Spleen (tissue), 11 donors: ENCODE results near the gene RAN. TPM values are rescaled to one million over a fixed set of nuclear protein-coding genes. Genes with fewer than 3 reads are reported as not detected.
A peak's percentile ranks its signal among the peaks of the same experiment; 100 is the strongest.
"Not testable (repeated sequence)": the region's sequence is repeated elsewhere in the genome, so short reads cannot be mapped to it uniquely, and the experiment has no call there.

Source experiments
- DNase-seq: peaks from one replicate; pipeline ENCODE4 v3.0.0-alpha.2; 2020
- H3K27ac ChIP-seq, 8 donors: fragments of 200-600 bp; sonication (generic) in 7 of 8; 1 replicate in 4 of 8; 2 replicates in 4 of 8; pipeline versions ENCODE4 v1.5.0 to v1.8.0; 2016 to 2021; ENCODE audit warnings: inconsistent platforms in 4 of 8, mild to moderate bottlenecking in 4 of 8, moderate library complexity in 1 of 8
- H3K27me3 ChIP-seq, 7 donors: fragments of 200-600 bp; sonication (generic) in 6 of 7; replicated peaks in 1 of 7; 1 replicate in 4 of 7; 2 replicates in 3 of 7; pipeline versions ENCODE4 v1.5.0 to v1.8.0; 2016 to 2021; ENCODE audit warnings: inconsistent platforms in 3 of 7, mild to moderate bottlenecking in 1 of 7
- H3K36me3 ChIP-seq, 6 donors: fragments of 200-600 bp; sonication (generic) in 5 of 6; 1 replicate in 4 of 6; 2 replicates in 2 of 6; pipeline versions ENCODE4 v1.5.0 to v1.8.0; 2016 to 2021; ENCODE audit warnings: inconsistent platforms in 2 of 6
- H3K4me1 ChIP-seq, 6 donors: fragments of 200-600 bp; sonication (generic) in 5 of 6; 1 replicate in 3 of 6; 2 replicates in 3 of 6; pipeline versions ENCODE4 v1.5.0 to v1.8.0; 2016 to 2021; ENCODE audit warnings: inconsistent platforms in 3 of 6
- H3K4me3 ChIP-seq, 8 donors: fragments of 200-600 bp; sonication (generic) in 7 of 8; 1 replicate in 4 of 8; 2 replicates in 4 of 8; pipeline versions ENCODE4 v1.5.0 to v1.8.0; 2016 to 2021; ENCODE audit warnings: inconsistent platforms in 4 of 8, mild to moderate bottlenecking in 4 of 8, moderate library complexity in 2 of 8
- H3K9me3 ChIP-seq, 8 donors: fragments of 200-600 bp; sonication (generic) in 7 of 8; 1 replicate in 4 of 8; 2 replicates in 4 of 8; pipeline versions ENCODE4 v1.5.0 to v1.8.0; 2016 to 2021; ENCODE audit warnings: inconsistent platforms in 4 of 8
- POLR2A ChIP-seq, 3 donors: fragments of 450-650 bp; IDR thresholded peaks; one replicate each; pipeline ENCODE4 v1.5.1; 2017; ENCODE audit warnings: antibody characterized with exemption in 3 of 3, mild to moderate bottlenecking in 1 of 3
- POLR2AphosphoS5 ChIP-seq, 3 donors: sonication (generic); formaldehyde crosslinking; IDR thresholded peaks; one replicate each; pipeline ENCODE4 v1.5.1; 2017; ENCODE audit warnings: antibody characterized with exemption in 3 of 3
- WGBS, 5 donors: extraction: QIAGEN DNeasy Blood & Tissue Kit in 3 of 5; methylation state at CpG; one replicate each; pipeline versions ENCODE4 v1.1.5 to v1.1.7; 2013 to 2018; 5-methylcytosine and 5-hydroxymethylcytosine counted together
- intact Hi-C: fragments of 100-400 bp; cut with DNase I; formaldehyde crosslinking; loops from one replicate; pipeline ENCODE4 v1.15.0; 2023; ENCODE audit warnings: low total_unique reads
- polyA plus RNA-seq, 3 donors: library from polyadenylated mRNA; stranded (reverse); fragments of 200-250 nt; gene quantifications; one replicate each; pipeline ENCODE4 v1.2.1, GENCODE V29; 2013
- total RNA-seq, 7 donors: library from RNA; depleted of rRNA in 3 of 7; stranded (reverse); fragments of >200 nt in 3 of 7; fragmentation: NEBNext Ultra II Directional in 4 of 7; extraction: Animal tissue kit (Norgen Biotek cat#: 25700) in 4 of 7; gene quantifications; one replicate each; pipeline versions ENCODE4 v1.1.0 to v1.2.1, GENCODE V29; 2016 to 2021
- TF ChIP-seq, protein P1 (sequence below), 11 experiments: fragments of 200-600 bp in 7 of 11; fragments of 450-650 bp in 4 of 11; sonication (generic) in 4 of 11; IDR thresholded peaks in 8 of 11; conservative IDR thresholded peaks in 3 of 11; 1 replicate in 7 of 11; 2 replicates in 4 of 11; pipeline versions ENCODE4 v1.4.0 to v1.8.0; 2016 to 2021; ENCODE audit warnings: antibody characterized with exemption in 11 of 11, inconsistent platforms in 4 of 11, mild to moderate bottlenecking in 1 of 11
- donor health status: healthy with polysubstance abuse.
- donor health status: DM: no; HTN: no; CAD: no; lungs with moderate emphysema.
- donor health status: DM: no; HTN: no; CAD: no.
- donor health status: Bipolar disorder and iron deficiency.
- donor health status: healthy.
- donor health status: DM: no; HTN: no; CAD: no.
- donor health status: DM: yes; HTN: yes; CAD: no.

RAN gene
- total and polyA plus RNA-seq, 10 donors: 128 to 423 (median 293) TPM

- Histone ChIP-seq H3K27ac (peak overlapping the region in 1 of 8 donors; percentile 10), H3K4me3 (peak overlapping the region in 3 of 8 donors; percentile 94 to 95 (median 95)), H3K4me1 (peaks cover 18 to 62% (median 37%) of the 10 kb centered on the region in 6 donors), H3K27me3 (no peaks in the 10 kb centered on the region), H3K36me3 (peaks cover 3 to 53% (median 46%) of the 10 kb centered on the region in 6 donors), H3K9me3 (no peaks in the 10 kb centered on the region)
- TF ChIP-seq POLR2AphosphoS5 (IDR thresholded peaks at IDR 0.05) (no peak), POLR2A (IDR thresholded peaks at IDR 0.05) (no peak)
- TF ChIP-seq, protein P1, sequence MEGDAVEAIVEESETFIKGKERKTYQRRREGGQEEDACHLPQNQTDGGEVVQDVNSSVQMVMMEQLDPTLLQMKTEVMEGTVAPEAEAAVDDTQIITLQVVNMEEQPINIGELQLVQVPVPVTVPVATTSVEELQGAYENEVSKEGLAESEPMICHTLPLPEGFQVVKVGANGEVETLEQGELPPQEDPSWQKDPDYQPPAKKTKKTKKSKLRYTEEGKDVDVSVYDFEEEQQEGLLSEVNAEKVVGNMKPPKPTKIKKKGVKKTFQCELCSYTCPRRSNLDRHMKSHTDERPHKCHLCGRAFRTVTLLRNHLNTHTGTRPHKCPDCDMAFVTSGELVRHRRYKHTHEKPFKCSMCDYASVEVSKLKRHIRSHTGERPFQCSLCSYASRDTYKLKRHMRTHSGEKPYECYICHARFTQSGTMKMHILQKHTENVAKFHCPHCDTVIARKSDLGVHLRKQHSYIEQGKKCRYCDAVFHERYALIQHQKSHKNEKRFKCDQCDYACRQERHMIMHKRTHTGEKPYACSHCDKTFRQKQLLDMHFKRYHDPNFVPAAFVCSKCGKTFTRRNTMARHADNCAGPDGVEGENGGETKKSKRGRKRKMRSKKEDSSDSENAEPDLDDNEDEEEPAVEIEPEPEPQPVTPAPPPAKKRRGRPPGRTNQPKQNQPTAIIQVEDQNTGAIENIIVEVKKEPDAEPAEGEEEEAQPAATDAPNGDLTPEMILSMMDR (IDR thresholded peaks at IDR 0.05 in 8 of 11, conservative IDR thresholded peaks at IDR 0.05 in 3 of 11): no peak
- DNase-seq: no peak
- intact Hi-C loops: no loop called here
- 44 to 75% (median 64%) methylated on average over 4 of the region's 4 CpGs for WGBS, 5 donors
These were observed 2.0 kb downstream of the RAN start for GRCh38 chr12:130873825-130874224.

GRCh38 chr12:130874696-130875095 lies 2.8 kb downstream of the RAN start:
- no peak overlapping the region for H3K27ac ChIP-seq
- no peak for DNase-seq
- intact Hi-C loops: no loop called here
- no peak for TF ChIP-seq POLR2AphosphoS5 (IDR thresholded peaks at IDR 0.05)
- TF ChIP-seq, protein P1 (IDR thresholded peaks at IDR 0.05 in 8 of 11, conservative IDR thresholded peaks at IDR 0.05 in 3 of 11): no peak
- TF ChIP-seq POLR2A (IDR thresholded peaks at IDR 0.05): no peak
- no peaks in the 10 kb centered on the region for H3K27me3 ChIP-seq
- H3K9me3 ChIP-seq: no peaks in the 10 kb centered on the region
- WGBS, 5 donors: 84 to 93% (median 90%) methylated on average over 10 of the region's 10 CpGs
- H3K36me3 ChIP-seq: peaks cover 3 to 53% (median 46%) of the 10 kb centered on the region in 6 donors
- H3K4me3 ChIP-seq: no peak overlapping the region
- H3K4me1 ChIP-seq: peaks cover 18 to 71% (median 43%) of the 10 kb centered on the region in 6 donors

DNA sequence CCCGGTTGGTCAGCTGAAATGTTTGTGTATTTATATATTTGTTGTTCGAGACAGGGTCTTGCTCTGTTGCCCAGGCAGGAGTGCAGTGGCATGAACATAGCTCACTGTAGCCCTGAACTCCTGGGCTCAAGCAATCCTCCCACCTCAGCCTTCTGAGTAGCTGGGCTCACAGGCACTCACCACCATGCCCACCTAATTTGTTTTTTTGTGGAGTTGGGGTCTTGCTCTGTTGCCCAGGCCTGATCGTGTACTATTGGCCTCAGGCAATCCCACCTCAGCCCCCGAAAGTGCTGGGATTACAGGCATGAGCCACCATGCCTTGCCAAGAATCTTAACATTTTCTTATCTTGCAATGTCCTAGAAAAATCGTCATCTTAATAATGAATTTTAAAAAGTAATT lies 3.3 kb downstream of the RAN start:
- peaks cover 3 to 53% (median 46%) of the 10 kb centered on the region in 6 donors for H3K36me3 ChIP-seq
- WGBS, 5 donors: 87 to 95% (median 92%) methylated on average over 5 of the region's 5 CpGs
- TF ChIP-seq, protein P1 (IDR thresholded peaks at IDR 0.05 in 8 of 11, conservative IDR thresholded peaks at IDR 0.05 in 3 of 11): no peak
- TF ChIP-seq POLR2A (IDR thresholded peaks at IDR 0.05): no peak
- no peaks in the 10 kb centered on the region for H3K9me3 ChIP-seq
- H3K4me1 ChIP-seq: peaks cover 18 to 75% (median 47%) of the 10 kb centered on the region in 6 donors
- intact Hi-C loops: no loop called here
- H3K27ac ChIP-seq: no peak overlapping the region
- peak; percentile 29 for DNase-seq
- no peaks in the 10 kb centered on the region for H3K27me3 ChIP-seq
- H3K4me3 ChIP-seq: no peak overlapping the region

DNA sequence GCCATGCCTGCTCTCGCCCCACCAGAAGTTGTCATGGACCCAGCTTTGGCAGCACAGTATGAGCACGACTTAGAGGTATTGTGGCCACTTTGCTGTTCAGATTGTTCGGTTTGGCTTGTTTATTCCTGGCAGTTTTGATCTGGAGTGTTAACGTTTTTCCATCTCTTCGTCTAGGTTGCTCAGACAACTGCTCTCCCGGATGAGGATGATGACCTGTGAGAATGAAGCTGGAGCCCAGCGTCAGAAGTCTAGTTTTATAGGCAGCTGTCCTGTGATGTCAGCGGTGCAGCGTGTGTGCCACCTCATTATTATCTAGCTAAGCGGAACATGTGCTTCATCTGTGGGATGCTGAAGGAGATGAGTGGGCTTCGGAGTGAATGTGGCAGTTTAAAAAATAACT lies 3.8 kb downstream of the RAN start:
- H3K4me3 ChIP-seq, DNase-seq, H3K27me3 ChIP-seq, H3K9me3 ChIP-seq, H3K27ac ChIP-seq, intact Hi-C loops: not testable (repeated sequence)
- Histone ChIP-seq H3K4me1 (peaks cover 18 to 75% (median 49%) of the 10 kb centered on the region in 6 donors), H3K36me3 (peaks cover 3 to 53% (median 46%) of the 10 kb centered on the region in 6 donors)
- 84 to 94% (median 88%) methylated on average over 11 of the region's 11 CpGs for WGBS, 5 donors

DNA sequence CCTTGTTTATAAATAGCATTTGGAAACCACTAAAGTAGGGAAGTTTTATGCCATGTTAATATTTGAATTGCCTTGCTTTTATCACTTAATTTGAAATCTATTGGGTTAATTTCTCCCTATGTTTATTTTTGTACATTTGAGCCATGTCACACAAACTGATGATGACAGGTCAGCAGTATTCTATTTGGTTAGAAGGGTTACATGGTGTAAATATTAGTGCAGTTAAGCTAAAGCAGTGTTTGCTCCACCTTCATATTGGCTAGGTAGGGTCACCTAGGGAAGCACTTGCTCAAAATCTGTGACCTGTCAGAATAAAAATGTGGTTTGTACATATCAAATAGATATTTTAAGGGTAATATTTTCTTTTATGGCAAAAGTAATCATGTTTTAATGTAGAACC lies 4.4 kb downstream of the RAN start:
- intact Hi-C loops: no loop called here
- Histone ChIP-seq H3K36me3 (peaks cover 3 to 53% (median 46%) of the 10 kb centered on the region in 6 donors), H3K27ac (no peak overlapping the region), H3K4me3 (no peak overlapping the region), H3K27me3 (no peaks in the 10 kb centered on the region), H3K9me3 (no peaks in the 10 kb centered on the region), H3K4me1 (peaks cover 18 to 73% (median 44%) of the 10 kb centered on the region in 6 donors)
- TF ChIP-seq POLR2A (IDR thresholded peaks at IDR 0.05) (no peak), POLR2AphosphoS5 (IDR thresholded peaks at IDR 0.05) (no peak)
- TF ChIP-seq, protein P1 (IDR thresholded peaks at IDR 0.05 in 8 of 11, conservative IDR thresholded peaks at IDR 0.05 in 3 of 11): no peak
- DNase-seq: no peak
